Measurements from ENCODE around the gene LCORL. TPM values are rescaled to one million over a fixed set of nuclear protein-coding genes. Genes with fewer than 3 reads are reported as not detected.
"Not testable (repeated sequence)": the region's sequence is repeated elsewhere in the genome, so short reads cannot be mapped to it uniquely, and the experiment has no call there.

Gene LCORL
- total RNA-seq, 3 donors from 2014 or later = 23.9 to 34.1 (median 29.6) TPM

GRCh38 chr4:18042754-18043153, 21.2 kb upstream of the LCORL start:
- TF ChIP-seq POLR2AphosphoS5 (IDR thresholded peaks at IDR 0.05) (no peak), POLR2A (IDR thresholded peaks at IDR 0.05) (no peak)
- TF ChIP-seq, protein P1, sequence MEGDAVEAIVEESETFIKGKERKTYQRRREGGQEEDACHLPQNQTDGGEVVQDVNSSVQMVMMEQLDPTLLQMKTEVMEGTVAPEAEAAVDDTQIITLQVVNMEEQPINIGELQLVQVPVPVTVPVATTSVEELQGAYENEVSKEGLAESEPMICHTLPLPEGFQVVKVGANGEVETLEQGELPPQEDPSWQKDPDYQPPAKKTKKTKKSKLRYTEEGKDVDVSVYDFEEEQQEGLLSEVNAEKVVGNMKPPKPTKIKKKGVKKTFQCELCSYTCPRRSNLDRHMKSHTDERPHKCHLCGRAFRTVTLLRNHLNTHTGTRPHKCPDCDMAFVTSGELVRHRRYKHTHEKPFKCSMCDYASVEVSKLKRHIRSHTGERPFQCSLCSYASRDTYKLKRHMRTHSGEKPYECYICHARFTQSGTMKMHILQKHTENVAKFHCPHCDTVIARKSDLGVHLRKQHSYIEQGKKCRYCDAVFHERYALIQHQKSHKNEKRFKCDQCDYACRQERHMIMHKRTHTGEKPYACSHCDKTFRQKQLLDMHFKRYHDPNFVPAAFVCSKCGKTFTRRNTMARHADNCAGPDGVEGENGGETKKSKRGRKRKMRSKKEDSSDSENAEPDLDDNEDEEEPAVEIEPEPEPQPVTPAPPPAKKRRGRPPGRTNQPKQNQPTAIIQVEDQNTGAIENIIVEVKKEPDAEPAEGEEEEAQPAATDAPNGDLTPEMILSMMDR (IDR thresholded peaks at IDR 0.05) = no peak
- Histone ChIP-seq H3K27me3 (no peaks in the 10 kb centered on the region), H3K36me3 (no peaks in the 10 kb centered on the region), H3K9me3 (no peaks in the 10 kb centered on the region), H3K4me3 (no peak overlapping the region), H3K4me1 (no peaks in the 10 kb centered on the region), H3K27ac (no peak overlapping the region)
- intact Hi-C loops (cut with DNase I; ENCODE audit: low total_unique reads) = no loop called here
- no peak for DNase-seq (ENCODE audit: low spot score in 2 of 2)

GRCh38 chr4:18042012-18042411, 20.5 kb upstream of the LCORL start:
- H3K36me3 ChIP-seq = no peaks in the 10 kb centered on the region
- H3K27ac ChIP-seq = no peak overlapping the region
- no peaks in the 10 kb centered on the region for H3K4me1 ChIP-seq
- intact Hi-C loops (cut with DNase I; ENCODE audit: low total_unique reads) = no loop called here
- H3K4me3 ChIP-seq = no peak overlapping the region
- no peaks in the 10 kb centered on the region for H3K9me3 ChIP-seq
- H3K27me3 ChIP-seq = no peaks in the 10 kb centered on the region
- TF ChIP-seq, protein P1 (IDR thresholded peaks at IDR 0.05) = no peak
- TF ChIP-seq POLR2A (IDR thresholded peaks at IDR 0.05) = no peak
- TF ChIP-seq POLR2AphosphoS5 (IDR thresholded peaks at IDR 0.05) = no peak
- no peak for DNase-seq (ENCODE audit: low spot score in 2 of 2)

DNA sequence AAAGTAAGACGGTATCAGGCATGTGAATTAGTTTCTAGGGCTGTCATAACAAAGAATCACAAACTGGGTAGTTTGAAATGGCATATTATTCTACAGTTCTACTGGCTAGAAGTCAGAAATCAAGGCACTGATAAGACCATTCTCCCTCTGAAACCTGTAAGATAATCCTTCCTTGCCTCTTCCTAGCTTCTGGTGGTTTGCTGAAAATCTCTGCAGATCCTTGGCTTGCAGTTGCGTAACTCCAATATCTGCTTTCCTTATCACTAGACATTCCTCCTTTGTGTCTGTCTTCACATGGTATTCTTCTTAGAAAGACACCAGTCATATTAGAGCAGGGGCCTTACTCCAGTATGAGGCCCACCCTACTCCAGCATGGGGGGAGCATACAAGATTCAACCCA, 19.6 kb upstream of the LCORL start:
- intact Hi-C loops (cut with DNase I; ENCODE audit: low total_unique reads) = no loop called here
- Histone ChIP-seq H3K4me3 (no peak overlapping the region), H3K4me1 (no peaks in the 10 kb centered on the region), H3K9me3 (no peaks in the 10 kb centered on the region), H3K27me3 (no peaks in the 10 kb centered on the region), H3K27ac (no peak overlapping the region), H3K36me3 (no peaks in the 10 kb centered on the region)
- no peak for DNase-seq (ENCODE audit: low spot score in 2 of 2)
- TF ChIP-seq POLR2A (IDR thresholded peaks at IDR 0.05) (no peak), POLR2AphosphoS5 (IDR thresholded peaks at IDR 0.05) (no peak)
- TF ChIP-seq, protein P1 (IDR thresholded peaks at IDR 0.05) = no peak

GRCh38 chr4:18039113-18039512, 17.6 kb upstream of the LCORL start:
- H3K4me3 ChIP-seq = no peak overlapping the region
- no peaks in the 10 kb centered on the region for H3K36me3 ChIP-seq
- H3K27me3 ChIP-seq = no peaks in the 10 kb centered on the region
- no peak for DNase-seq (ENCODE audit: low spot score in 2 of 2)
- TF ChIP-seq, protein P1 (IDR thresholded peaks at IDR 0.05) = no peak
- TF ChIP-seq POLR2AphosphoS5 (IDR thresholded peaks at IDR 0.05) (no peak), POLR2A (IDR thresholded peaks at IDR 0.05) (no peak)
- H3K27ac ChIP-seq = no peak overlapping the region
- intact Hi-C loops (cut with DNase I; ENCODE audit: low total_unique reads) = no loop called here
- no peaks in the 10 kb centered on the region for H3K4me1 ChIP-seq
- no peaks in the 10 kb centered on the region for H3K9me3 ChIP-seq

DNA sequence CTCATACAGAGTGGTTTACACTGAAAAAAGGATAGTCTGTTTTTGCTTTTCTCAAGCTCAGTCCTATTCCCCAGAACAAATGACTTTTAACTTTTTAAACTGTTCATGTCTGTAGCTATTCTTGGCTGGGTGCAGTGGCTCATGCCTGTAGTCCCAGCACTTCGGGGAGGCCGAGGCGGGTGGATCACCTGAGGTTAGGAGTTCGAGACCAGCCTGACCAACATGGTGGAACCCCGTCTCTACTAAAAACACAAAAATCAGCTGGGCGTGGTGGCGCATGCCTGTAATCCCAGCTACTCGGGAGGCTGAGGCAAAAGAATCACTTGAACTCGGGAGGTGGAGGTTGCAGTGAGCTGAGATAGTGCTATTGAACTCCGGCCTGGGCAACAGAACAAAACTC, 14.8 kb upstream of the LCORL start:
- H3K27me3 ChIP-seq; DNase-seq (ENCODE audit: low spot score in 2 of 2); intact Hi-C loops (cut with DNase I; ENCODE audit: low total_unique reads): not testable (repeated sequence)

DNA sequence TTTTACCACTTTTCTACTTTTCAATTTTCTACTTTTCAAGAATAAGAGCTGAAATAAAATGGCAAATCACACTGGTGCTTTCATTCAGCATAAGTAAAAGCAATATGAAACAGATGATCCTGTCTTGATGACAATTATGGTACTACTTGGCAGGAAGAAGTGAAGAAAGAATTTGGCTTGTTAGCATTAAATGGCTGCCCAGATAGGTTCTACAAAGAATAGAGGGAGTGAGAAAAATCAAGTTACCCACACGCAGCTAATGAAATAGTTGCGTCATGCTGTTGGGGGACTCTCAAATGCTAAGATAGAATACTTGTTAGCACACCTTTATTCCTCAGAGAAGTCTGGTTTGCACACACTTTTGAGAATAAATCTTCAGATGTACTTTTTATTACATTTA, 12.5 kb upstream of the LCORL start:
- Histone ChIP-seq H3K4me1 (no peaks in the 10 kb centered on the region), H3K27ac (no peak overlapping the region), H3K36me3 (no peaks in the 10 kb centered on the region), H3K4me3 (no peak overlapping the region), H3K9me3 (no peaks in the 10 kb centered on the region), H3K27me3 (no peaks in the 10 kb centered on the region)
- no peak for DNase-seq (ENCODE audit: low spot score in 2 of 2)
- intact Hi-C loops (cut with DNase I; ENCODE audit: low total_unique reads) = no loop called here
- TF ChIP-seq, protein P1 (IDR thresholded peaks at IDR 0.05) = no peak
- TF ChIP-seq POLR2AphosphoS5 (IDR thresholded peaks at IDR 0.05) (no peak), POLR2A (IDR thresholded peaks at IDR 0.05) (no peak)

More for the DNA sequence above, 14.8 kb upstream of the LCORL start:
- not testable (repeated sequence) for H3K4me1 ChIP-seq, H3K36me3 ChIP-seq, H3K27ac ChIP-seq, H3K9me3 ChIP-seq, H3K4me3 ChIP-seq

All from breast epithelium (tissue), 4 donors.